ENCODE results near the gene EIF4EBP2. TPM values are rescaled to one million over a fixed set of nuclear protein-coding genes. Genes with fewer than 3 reads are reported as not detected.

Gene EIF4EBP2
- total RNA-seq, 2 experiments from 2014 or later: 49.3 to 54.2 TPM

DNA sequence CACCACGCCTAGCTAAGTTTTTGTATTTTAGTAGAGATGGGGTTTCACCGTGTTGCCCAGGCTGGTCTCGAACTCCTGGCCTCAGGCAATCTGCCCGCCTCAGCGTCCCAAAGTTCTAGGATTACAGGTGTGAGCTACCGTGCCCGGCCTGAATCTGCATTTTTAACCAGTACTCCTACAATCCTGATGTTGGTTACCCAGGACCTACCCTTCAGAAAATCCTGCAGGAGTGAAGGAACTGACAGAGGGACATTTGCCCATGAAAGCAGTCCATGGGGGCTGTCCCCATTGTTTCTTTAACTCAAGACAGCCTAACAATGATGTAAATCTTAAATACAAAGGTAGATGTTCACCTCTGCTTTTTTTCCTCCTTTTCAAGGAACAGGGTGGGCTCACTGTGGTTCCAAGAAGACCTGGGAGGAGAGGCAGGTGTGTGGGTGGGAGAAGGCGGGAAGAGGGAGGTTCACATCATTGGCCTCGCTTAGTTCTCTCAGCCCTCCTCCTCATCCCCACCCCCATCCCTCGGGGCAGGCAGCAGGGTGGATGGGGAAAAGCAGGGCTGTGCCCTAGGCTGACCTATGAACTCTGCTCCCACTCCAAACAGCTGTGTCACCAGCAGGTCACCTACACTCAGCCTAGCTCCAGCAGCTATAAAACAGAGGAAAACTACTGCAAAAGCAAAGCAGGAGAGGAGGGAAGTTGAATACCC is 35.0 kb upstream of the EIF4EBP2 start:
- H3K4me3 Mint-ChIP-seq: no peak overlapping the region
- no peaks in the 10 kb centered on the region for H3K27me3 Mint-ChIP-seq
- peaks cover 8% of the 10 kb centered on the region for H3K4me1 Mint-ChIP-seq
- H3K36me3 Mint-ChIP-seq: peaks cover under 1% of the 10 kb centered on the region
- DNase-seq (no peak), ATAC-seq (ENCODE audit: low read depth) (no peak)
- POLR2A ChIA-PET: no interaction called here
- no peaks in the 10 kb centered on the region for H3K9me3 Mint-ChIP-seq
- H3K27ac Mint-ChIP-seq: no peak overlapping the region

DNA sequence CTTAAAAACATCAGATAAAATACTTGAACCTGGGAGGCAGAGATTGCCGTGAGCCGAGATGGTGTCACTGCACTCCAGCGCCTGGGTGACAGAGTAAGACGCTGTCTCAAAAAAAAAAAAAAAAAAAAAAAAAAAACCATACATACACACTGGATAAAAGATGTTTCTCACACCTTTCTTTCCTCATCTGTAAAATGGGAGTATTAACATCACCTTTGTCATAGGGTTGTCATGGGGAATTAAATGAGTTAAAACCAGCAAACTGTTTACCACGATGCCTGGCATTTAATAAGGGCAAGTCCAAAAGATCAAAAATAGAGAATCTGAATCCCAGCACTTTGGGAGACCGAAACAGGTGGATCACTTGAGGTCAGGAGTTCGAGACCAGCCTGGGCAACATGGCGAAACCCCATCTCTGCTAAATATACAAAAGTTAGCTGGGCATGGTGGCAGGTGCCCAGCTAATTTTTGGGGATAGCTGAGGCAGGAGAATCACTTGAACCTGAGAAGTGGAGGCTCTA is 34.4 kb upstream of the EIF4EBP2 start:
- no peak overlapping the region for H3K27ac Mint-ChIP-seq
- H3K4me3 Mint-ChIP-seq: no peak overlapping the region
- no peak for DNase-seq
- POLR2A ChIA-PET: no interaction called here
- no peak for ATAC-seq (ENCODE audit: low read depth)
- no peaks in the 10 kb centered on the region for H3K27me3 Mint-ChIP-seq
- peaks cover 3% of the 10 kb centered on the region for H3K4me1 Mint-ChIP-seq
- H3K9me3 Mint-ChIP-seq: no peaks in the 10 kb centered on the region
- H3K36me3 Mint-ChIP-seq: peaks cover 3% of the 10 kb centered on the region

DNA sequence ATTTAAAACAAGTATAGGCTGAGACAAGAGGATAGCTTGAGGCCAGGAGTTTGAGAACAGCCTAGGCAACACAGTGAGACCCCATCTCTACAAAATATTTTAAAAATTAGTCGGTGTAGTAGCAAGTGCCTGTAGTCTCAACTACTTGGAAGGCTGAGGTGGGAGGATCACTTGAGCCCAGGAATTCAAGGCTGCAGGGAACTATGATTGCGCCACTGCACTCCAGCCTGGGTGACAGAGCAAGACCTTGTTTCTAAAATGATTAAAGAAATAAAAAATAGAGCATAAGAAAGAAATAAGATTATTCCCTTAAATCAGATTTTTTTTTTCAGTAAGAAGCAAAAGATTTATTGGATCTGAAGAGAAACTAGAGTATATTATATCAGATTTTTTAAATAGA is 33.2 kb upstream of the EIF4EBP2 start:
- peaks cover 3% of the 10 kb centered on the region for H3K36me3 Mint-ChIP-seq
- no peaks in the 10 kb centered on the region for H3K4me1 Mint-ChIP-seq
- ATAC-seq (ENCODE audit: low read depth): no peak
- no peak for DNase-seq
- no peak overlapping the region for H3K4me3 Mint-ChIP-seq
- H3K9me3 Mint-ChIP-seq: no peaks in the 10 kb centered on the region
- no peaks in the 10 kb centered on the region for H3K27me3 Mint-ChIP-seq
- no peak overlapping the region for H3K27ac Mint-ChIP-seq
- POLR2A ChIA-PET: no interaction called here

DNA sequence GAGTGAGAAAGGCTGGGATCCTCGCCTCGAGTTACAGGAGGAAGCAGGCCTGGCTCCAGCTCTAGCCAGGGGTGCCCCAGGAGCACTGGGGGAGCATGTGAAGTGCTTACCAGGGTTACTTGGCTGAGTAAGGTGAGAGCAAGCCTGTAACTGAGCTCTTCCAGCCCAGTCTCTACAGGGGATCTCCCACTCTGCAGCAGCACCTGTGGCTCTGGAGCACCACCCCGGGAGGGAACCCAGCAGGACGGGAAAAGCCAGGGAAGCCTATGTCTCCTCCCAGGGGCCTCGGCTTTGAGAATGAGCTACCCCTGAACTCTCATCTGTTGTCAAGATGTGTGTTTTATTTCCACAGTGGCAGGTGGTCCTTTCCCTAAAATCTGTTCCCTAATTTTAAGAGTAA is 32.1 kb upstream of the EIF4EBP2 start:
- no peak for ATAC-seq (ENCODE audit: low read depth)
- no peak overlapping the region for H3K4me3 Mint-ChIP-seq
- no peak overlapping the region for H3K27ac Mint-ChIP-seq
- H3K27me3 Mint-ChIP-seq: no peaks in the 10 kb centered on the region
- POLR2A ChIA-PET: no interaction called here
- no peak for DNase-seq
- no peaks in the 10 kb centered on the region for H3K9me3 Mint-ChIP-seq
- peaks cover 3% of the 10 kb centered on the region for H3K4me1 Mint-ChIP-seq
- peaks cover 3% of the 10 kb centered on the region for H3K36me3 Mint-ChIP-seq

DNA sequence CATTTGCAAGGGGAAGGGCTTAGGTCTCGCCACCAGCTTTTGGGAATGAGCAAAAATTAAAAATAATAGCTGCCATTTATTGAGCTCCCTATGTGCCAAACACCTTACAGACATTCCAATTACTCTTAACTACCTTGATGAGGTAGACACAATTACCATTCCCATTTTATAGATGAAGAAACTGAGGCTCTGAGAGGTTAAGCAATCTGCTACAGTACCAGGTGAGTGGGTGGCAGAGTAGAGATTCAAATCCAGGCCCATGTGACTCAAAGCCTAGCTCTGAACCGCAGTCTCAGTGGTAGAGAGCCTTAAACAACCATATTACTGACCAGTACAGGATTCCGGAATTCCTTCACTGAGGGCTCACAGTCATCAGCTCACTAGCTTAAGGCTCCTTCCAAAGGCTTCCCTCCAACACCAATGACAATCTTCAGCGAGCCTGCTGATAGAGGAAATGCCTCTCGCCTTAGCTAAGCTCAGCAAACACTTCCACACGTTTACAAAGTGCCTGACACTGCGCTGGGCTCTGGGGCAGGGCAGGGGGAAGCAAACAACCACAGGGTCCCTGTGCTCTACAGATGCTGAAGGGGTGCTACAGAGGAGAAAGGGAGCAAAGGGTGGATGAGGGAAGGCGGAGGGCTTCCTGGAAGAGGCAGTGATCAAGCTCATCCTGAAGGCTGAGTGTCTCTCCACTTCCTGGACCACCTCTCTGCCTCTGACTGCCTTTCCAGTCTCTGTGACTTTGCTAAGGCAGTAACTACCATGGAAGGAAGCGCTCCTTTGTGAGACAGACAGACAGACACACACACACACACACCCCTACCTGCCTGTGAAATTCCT is 28.9 kb upstream of the EIF4EBP2 start:
- Mint-ChIP-seq H3K9me3 (peaks cover 4% of the 10 kb centered on the region), H3K4me3 (no peak overlapping the region)

DNA sequence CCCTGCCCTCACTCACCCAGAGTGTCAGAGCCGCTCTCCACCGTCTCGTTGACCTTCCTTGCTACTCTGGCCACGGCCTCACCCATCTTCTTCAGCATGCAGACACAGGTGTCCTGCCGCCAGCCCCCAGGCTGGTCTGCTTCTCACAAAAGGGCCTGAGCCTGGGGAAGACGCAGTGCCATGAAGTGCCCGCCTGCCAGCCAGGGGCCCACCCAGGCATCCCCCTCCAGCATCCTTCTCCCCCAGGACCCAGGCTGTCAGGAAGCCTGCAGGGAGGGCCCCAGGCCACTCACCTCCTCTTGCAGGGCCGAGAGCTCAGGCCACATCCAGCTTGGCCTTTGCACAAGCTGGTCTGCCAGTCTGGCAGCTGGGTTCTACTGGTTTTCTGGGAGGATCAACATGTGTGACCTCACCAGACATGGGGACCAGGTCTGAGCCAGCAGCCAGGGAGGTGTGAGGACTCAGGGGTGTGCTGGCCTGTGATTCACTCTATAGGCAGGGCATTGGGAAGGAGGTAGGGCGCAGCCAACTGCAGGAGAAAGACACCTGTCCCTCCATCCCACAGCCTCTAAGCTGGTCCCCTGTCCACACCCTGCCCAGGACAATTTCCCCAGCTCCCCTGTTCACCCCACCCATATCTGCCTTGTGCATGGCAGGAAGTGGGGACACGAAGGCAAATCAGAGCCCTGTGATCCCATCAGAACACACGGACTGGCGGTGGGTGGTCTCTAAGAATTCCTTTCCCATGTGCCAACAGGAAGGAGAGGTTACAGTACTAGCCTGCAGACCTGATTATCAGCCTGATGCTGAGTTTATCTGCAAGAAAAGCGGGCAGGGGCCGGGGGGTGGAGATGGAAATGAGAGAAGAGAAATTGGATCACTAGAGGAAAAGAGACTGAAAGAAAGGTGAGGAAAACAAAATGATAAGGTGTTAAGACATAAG is 27.2 kb upstream of the EIF4EBP2 start:
- H3K36me3 Mint-ChIP-seq: peaks cover 3% of the 10 kb centered on the region
- no peak overlapping the region for H3K4me3 Mint-ChIP-seq
- peaks cover 11% of the 10 kb centered on the region for H3K4me1 Mint-ChIP-seq
- H3K9me3 Mint-ChIP-seq: peaks cover 4% of the 10 kb centered on the region
- POLR2A ChIA-PET: no interaction called here
- H3K27ac Mint-ChIP-seq: no peak overlapping the region
- ATAC-seq (ENCODE audit: low read depth): no peak
- DNase-seq: no peak
- peaks cover 3% of the 10 kb centered on the region for H3K27me3 Mint-ChIP-seq

More for the DNA sequence above, 28.9 kb upstream of the EIF4EBP2 start:
- POLR2A ChIA-PET: interaction anchor here (0.6 kb wide), 1 partner anchor 229 kb away, joined by 3 read pairs; no protein-coding TSS in a partner anchor
- no peak for DNase-seq
- peaks cover 3% of the 10 kb centered on the region for H3K27me3 Mint-ChIP-seq
- no peak overlapping the region for H3K27ac Mint-ChIP-seq
- H3K4me1 Mint-ChIP-seq: peaks cover 8% of the 10 kb centered on the region
- no peak for ATAC-seq (ENCODE audit: low read depth)
- peaks cover 3% of the 10 kb centered on the region for H3K36me3 Mint-ChIP-seq

DNA sequence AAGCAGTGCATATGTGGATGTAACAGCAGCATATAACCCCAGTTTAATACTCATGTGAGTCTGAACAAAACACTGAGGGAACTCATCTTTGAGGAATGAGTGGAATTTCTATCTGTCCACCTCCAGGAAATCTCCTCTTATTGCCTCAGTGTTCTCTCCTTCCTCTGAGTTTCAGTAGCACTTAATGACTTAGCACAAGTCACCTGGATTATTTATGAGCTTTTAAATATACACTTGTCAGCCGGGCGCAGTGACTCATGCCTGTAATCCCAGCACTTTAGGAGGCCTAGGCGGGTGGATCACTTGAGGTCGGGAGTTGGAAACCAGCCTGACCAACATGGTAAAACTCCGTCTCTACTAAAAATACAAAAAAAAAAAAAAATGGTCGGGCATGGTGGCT is 25.8 kb upstream of the EIF4EBP2 start:
- POLR2A ChIA-PET: no interaction called here
- H3K27ac Mint-ChIP-seq: no peak overlapping the region
- no peak overlapping the region for H3K4me3 Mint-ChIP-seq
- peaks cover 17% of the 10 kb centered on the region for H3K4me1 Mint-ChIP-seq
- ATAC-seq (ENCODE audit: low read depth) (no peak), DNase-seq (no peak)
- peaks cover 3% of the 10 kb centered on the region for H3K36me3 Mint-ChIP-seq
- peaks cover 5% of the 10 kb centered on the region for H3K27me3 Mint-ChIP-seq
- peaks cover 4% of the 10 kb centered on the region for H3K9me3 Mint-ChIP-seq

DNA sequence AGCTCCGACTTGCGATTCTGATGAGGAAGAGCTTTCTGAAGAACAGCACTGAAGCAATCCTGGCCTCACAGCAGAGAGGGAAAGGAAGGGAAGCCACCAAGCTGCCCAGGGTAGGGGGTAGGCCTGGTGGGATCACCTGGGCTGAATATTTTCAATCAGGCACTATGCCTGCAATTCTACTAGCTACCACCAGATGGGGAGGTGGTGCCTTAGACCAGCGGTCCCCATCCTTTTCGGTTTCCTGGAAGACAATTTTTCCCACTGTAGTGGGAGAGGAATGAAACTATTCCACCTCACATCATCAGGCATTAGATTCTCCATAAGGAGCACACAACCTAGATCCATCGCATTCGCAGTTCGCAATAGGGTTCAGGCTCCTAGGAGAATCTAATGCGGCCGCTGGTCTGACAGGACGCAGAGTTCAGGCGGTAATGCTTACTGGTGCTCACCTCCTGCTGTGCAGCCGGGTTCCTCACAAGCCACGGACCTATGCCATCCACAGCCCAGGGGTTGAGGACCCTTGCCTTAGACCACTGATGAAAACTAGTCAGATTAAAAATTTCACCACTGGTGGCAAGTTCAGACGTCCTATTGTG is 24.3 kb upstream of the EIF4EBP2 start:
- DNase-seq (no peak), ATAC-seq (ENCODE audit: low read depth) (no peak)
- POLR2A ChIA-PET: interaction anchor here (0.9 kb wide), 1 partner anchor 24 kb away, joined by 3 read pairs; the partner anchor contains the start of gene EIF4EBP2
- H3K4me3 Mint-ChIP-seq: no peak overlapping the region
- no peak overlapping the region for H3K27ac Mint-ChIP-seq
- peaks cover 11% of the 10 kb centered on the region for H3K27me3 Mint-ChIP-seq
- no peaks in the 10 kb centered on the region for H3K36me3 Mint-ChIP-seq
- peaks cover 4% of the 10 kb centered on the region for H3K9me3 Mint-ChIP-seq
- H3K4me1 Mint-ChIP-seq: peaks cover 17% of the 10 kb centered on the region

DNA sequence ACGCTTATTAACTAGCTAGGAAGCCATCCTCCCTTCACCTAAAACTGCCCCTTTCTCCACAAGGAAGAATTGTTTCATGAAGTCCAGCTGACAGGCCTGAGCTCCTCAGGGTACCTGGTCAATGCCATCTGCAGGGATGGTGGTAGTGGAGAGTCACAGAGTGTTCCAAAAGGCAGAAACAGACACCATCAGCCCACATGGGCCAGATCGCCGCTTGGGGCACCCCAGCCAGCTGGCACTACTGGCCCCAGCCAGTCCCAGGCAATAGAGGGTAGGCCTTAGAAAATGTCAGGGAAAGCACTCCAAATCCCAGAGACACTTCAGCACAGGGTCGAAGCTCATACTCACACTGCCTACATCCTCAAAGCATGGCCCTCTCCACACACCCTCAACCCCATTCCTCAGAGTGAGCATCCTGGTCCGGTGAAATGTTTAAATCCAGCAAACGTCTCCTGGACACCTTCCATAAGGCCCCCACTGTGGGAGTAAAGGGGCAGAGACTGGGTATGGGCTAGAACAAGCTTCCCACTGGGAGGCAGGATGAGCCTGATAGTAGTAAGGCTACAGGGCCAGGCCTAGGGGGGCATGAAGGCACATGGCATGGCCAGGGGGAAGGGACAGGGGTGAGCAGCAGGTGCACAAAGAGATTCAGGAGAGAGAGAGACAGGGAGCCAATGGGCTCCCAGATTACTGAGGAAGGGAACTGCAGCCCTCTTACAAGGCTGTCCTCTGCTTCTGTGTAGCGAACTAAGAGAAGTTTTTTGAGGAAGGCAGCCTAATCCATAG is 23.4 kb upstream of the EIF4EBP2 start:
- ATAC-seq (ENCODE audit: low read depth): no peak
- Mint-ChIP-seq H3K9me3 (peaks cover 4% of the 10 kb centered on the region), H3K27ac (no peak overlapping the region), H3K4me3 (peak overlapping the region; percentile 89), H3K27me3 (peaks cover 19% of the 10 kb centered on the region), H3K36me3 (no peaks in the 10 kb centered on the region), H3K4me1 (peaks cover 17% of the 10 kb centered on the region)
- no peak for DNase-seq
- POLR2A ChIA-PET: interaction anchor here (0.6 to 1.6 kb wide), 3 partner anchors 23 to 108 kb away, joined by 3 to 16 read pairs (median 3); partner anchors contain the start of gene EIF4EBP2

DNA sequence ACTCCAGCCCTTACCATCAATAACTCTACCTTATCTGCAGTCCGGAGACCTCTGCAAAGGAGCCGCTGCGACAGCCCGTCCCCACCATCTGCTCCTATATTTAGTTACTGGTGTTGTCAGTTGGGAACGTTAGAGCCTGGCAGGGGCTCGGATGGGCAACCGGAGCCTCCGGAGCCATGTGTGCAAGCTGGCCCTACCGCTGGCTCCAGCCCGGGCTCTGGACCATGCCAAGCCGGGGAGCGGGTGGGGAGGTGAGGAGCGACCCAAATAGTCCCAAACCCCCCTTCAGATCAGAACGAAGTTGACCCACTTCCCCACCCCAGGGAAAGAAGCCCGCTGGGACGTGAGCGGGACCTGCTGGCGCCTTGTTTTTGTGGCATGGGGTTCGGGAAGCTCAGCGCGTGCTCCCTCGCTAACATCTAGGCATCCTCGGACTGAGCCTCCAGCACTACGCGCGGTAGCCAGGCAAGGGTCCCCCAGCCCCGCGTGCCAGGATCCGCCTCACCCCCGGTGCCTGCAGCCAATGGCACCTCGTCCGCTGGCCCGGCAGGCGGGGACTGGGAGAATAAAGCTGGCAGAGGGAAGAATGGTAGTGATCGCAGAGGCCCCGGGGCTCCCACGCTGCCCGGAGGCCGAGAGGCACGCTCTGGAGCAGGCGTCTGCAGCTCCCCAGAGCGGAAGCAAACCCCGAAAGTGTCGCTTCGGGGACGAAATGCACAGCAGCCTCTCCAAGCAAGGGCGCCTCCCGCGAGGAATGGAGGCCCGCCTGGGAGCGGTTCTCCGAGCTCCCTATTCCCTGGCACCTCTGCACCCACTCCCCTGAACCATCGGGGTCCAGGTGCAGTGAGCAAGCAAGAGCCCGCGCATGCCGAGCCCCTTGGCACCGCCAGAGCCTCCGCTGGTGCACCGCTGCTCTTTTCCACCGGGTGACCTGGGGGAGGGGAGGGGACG is 22.2 kb upstream of the EIF4EBP2 start:
- H3K9me3 Mint-ChIP-seq: peaks cover 4% of the 10 kb centered on the region
- peak; percentile 43 for ATAC-seq (ENCODE audit: low read depth)
- H3K36me3 Mint-ChIP-seq: no peaks in the 10 kb centered on the region
- peak overlapping the region; percentile 89 for H3K4me3 Mint-ChIP-seq
- DNase-seq: peak; percentile 72
- peak overlapping the region; percentile 70 for H3K27ac Mint-ChIP-seq
- POLR2A ChIA-PET: interaction anchor here (0.6 to 1.6 kb wide), 2 partner anchors 22 to 31 kb away, joined by 7 to 16 read pairs; partner anchors contain the start of gene EIF4EBP2
- peaks cover 14% of the 10 kb centered on the region for H3K4me1 Mint-ChIP-seq
- peaks cover 25% of the 10 kb centered on the region for H3K27me3 Mint-ChIP-seq

DNA sequence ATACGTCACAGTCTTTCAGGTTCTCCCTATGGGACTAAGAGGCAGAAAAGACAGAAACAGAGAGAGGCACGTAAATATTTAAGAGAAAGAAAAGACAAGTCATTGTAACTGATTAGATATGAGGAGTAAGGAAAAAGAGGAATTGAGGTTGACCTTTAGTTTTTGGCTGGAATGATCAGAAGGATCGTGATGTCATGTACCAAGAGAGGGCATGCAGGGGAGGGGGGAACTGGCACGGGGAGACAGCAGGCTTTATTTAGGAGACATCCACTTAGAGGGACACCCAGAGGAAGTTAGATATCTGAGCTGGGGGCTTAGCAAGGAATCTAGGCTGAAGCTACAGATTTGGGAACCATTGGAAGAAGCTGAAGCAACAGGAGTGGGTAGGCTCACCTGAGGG is 12.3 kb upstream of the EIF4EBP2 start:
- POLR2A ChIA-PET: no interaction called here
- H3K4me1 Mint-ChIP-seq: peaks cover 7% of the 10 kb centered on the region
- H3K36me3 Mint-ChIP-seq: no peaks in the 10 kb centered on the region
- no peaks in the 10 kb centered on the region for H3K9me3 Mint-ChIP-seq
- DNase-seq (no peak), ATAC-seq (ENCODE audit: low read depth) (no peak)
- no peak overlapping the region for H3K4me3 Mint-ChIP-seq
- H3K27ac Mint-ChIP-seq: no peak overlapping the region
- peaks cover 38% of the 10 kb centered on the region for H3K27me3 Mint-ChIP-seq

All from activated naive CD8-positive, alpha-beta T cell treated with anti-CD3 and anti-CD28 coated beads, Interleukin-2, amount 10 ng/mL, durations not matched to agents 7 days and 5 days (primary cell).